Measurements from ENCODE around the gene COL20A1. TPM values are rescaled to one million over a fixed set of nuclear protein-coding genes. Genes with fewer than 3 reads are reported as not detected.

The COL20A1 gene
- total and polyA plus RNA-seq, 7 donors = 0.07 TPM; not detected in 6

DNA sequence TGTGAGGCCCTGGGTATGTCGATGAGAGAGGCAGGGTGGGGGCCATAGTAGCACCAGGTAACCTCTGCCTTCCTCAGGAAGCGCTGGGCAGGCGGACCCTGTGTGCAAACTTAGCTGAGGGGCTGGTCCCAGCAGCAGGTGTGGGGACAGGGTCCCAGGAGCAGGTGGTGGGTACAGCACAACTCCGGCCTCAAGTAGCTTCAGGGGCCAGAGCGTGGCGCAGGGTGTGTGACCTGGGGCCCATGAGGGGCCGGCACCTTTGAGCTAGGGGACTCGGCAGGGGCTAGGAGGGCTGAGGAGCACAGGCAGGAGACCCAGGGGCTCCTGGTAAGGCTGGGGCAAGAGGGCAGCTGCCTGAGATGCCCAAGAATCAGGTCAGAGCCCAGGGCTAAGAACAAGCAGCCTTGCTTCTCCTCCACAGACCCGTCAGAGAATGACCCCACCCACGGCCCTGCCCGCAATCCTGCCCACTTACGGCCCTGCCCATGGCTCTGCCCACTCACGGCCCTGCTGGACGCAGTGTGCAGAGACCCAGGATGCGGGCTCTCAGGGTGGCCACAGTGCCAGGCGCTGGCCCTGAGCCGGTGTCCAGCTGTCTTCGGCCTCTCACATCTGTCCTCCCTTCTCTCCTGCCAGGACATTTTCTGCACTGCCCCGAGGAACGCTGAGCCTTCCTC lies 37.2 kb downstream of the COL20A1 start:
- peaks cover 0 to 79% (median 28%) of the 10 kb centered on the region in 3 donors for H3K27me3 ChIP-seq
- WGBS, 2 donors = 63 to 80% methylated on average over 20 of the region's 20 CpGs
- intact Hi-C loops (cut with DNase I) = no loop called here
- no peaks in the 10 kb centered on the region for H3K4me1 ChIP-seq
- H3K27ac ChIP-seq = no peak overlapping the region
- H3K9me3 ChIP-seq = peaks cover 0 to 4% (median 0%) of the 10 kb centered on the region in 4 donors
- H3K36me3 ChIP-seq = no peaks in the 10 kb centered on the region
- no peak for DNase-seq
- TF ChIP-seq POLR2AphosphoS5 (IDR thresholded peaks at IDR 0.05) (no peak), POLR2A (IDR thresholded peaks at IDR 0.05) (no peak), EP300 (IDR thresholded peaks at IDR 0.05) (no peak)
- TF ChIP-seq, protein P1, sequence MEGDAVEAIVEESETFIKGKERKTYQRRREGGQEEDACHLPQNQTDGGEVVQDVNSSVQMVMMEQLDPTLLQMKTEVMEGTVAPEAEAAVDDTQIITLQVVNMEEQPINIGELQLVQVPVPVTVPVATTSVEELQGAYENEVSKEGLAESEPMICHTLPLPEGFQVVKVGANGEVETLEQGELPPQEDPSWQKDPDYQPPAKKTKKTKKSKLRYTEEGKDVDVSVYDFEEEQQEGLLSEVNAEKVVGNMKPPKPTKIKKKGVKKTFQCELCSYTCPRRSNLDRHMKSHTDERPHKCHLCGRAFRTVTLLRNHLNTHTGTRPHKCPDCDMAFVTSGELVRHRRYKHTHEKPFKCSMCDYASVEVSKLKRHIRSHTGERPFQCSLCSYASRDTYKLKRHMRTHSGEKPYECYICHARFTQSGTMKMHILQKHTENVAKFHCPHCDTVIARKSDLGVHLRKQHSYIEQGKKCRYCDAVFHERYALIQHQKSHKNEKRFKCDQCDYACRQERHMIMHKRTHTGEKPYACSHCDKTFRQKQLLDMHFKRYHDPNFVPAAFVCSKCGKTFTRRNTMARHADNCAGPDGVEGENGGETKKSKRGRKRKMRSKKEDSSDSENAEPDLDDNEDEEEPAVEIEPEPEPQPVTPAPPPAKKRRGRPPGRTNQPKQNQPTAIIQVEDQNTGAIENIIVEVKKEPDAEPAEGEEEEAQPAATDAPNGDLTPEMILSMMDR (IDR thresholded peaks at IDR 0.05) = no peak
- no peak overlapping the region for H3K4me3 ChIP-seq

DNA sequence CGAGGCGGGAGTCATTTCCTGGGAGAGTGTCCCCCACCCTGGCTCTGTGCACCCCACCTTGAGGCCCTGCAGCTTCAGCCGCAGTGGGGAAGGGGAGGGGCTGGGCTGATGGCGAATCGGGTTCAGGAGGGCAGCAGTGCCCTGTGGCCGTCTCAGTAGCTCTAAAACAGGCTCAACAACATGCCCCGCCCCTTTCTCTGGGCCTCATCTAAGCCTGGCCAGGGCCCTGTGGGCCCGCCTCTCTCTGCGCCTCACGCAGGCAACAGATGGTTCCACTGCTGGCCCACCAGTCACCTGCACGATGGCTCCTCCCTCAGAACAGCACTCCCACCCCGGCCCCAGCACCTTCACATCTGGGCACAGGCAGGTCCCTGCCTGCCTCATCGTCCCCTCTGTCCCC lies 38.0 kb downstream of the COL20A1 start:
- 27 to 57% methylated on average over 13 of the region's 13 CpGs for WGBS, 2 donors
- H3K36me3 ChIP-seq = no peaks in the 10 kb centered on the region
- peaks cover 0 to 77% (median 28%) of the 10 kb centered on the region in 3 donors for H3K27me3 ChIP-seq
- no peak overlapping the region for H3K4me3 ChIP-seq
- peaks cover 0 to 4% (median 0%) of the 10 kb centered on the region in 4 donors for H3K9me3 ChIP-seq
- no peak for DNase-seq
- intact Hi-C loops (cut with DNase I) = no loop called here
- no peaks in the 10 kb centered on the region for H3K4me1 ChIP-seq
- no peak for TF ChIP-seq POLR2A (IDR thresholded peaks at IDR 0.05)
- TF ChIP-seq, protein P1 (IDR thresholded peaks at IDR 0.05) = no peak
- no peak for TF ChIP-seq POLR2AphosphoS5 (IDR thresholded peaks at IDR 0.05)
- TF ChIP-seq EP300 (IDR thresholded peaks at IDR 0.05) = no peak
- H3K27ac ChIP-seq = no peak overlapping the region

DNA sequence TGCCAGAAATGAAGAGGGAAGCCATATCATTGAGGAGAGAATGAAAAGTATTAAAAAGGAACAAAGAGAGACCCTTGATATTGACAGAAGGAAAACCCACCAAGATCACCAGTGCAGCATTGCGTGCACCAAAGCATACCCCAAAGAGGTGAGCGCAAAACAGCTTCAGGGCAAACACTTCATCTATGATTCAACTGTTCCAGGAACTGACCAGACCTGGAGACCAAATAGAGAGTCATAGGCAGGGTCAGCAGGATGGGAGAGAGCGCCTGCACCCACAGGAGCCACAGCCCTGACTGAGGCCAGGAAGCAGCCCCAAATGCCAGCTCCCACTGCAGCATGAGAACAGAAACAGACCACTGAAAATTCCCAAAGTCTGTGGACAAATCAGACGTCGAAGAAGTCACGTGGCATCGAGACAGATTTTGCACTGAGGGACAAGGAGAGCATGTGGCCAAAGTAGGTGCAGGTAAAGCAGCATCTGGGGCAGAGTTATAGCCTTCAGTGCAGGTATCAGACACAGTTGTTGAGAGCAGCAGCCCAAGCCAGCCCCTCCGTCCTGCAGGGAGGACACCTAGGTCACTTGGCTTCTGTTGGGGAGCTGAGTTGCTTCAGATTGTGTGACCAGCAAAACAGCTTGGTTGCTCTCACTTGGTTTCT lies 38.9 kb downstream of the COL20A1 start:
- peaks cover 0 to 4% (median 0%) of the 10 kb centered on the region in 4 donors for H3K9me3 ChIP-seq
- no peaks in the 10 kb centered on the region for H3K4me1 ChIP-seq
- H3K27me3 ChIP-seq = peaks cover 0 to 81% (median 28%) of the 10 kb centered on the region in 3 donors
- TF ChIP-seq POLR2A (IDR thresholded peaks at IDR 0.05) (no peak), EP300 (IDR thresholded peaks at IDR 0.05) (no peak), POLR2AphosphoS5 (IDR thresholded peaks at IDR 0.05) (no peak)
- TF ChIP-seq, protein P1 (IDR thresholded peaks at IDR 0.05) = no peak
- no peak for DNase-seq
- no peaks in the 10 kb centered on the region for H3K36me3 ChIP-seq
- intact Hi-C loops (cut with DNase I) = no loop called here
- no peak overlapping the region for H3K27ac ChIP-seq
- no peak overlapping the region for H3K4me3 ChIP-seq
- WGBS, 2 donors = 93 to 95% methylated on average over 8 of the region's 8 CpGs

DNA sequence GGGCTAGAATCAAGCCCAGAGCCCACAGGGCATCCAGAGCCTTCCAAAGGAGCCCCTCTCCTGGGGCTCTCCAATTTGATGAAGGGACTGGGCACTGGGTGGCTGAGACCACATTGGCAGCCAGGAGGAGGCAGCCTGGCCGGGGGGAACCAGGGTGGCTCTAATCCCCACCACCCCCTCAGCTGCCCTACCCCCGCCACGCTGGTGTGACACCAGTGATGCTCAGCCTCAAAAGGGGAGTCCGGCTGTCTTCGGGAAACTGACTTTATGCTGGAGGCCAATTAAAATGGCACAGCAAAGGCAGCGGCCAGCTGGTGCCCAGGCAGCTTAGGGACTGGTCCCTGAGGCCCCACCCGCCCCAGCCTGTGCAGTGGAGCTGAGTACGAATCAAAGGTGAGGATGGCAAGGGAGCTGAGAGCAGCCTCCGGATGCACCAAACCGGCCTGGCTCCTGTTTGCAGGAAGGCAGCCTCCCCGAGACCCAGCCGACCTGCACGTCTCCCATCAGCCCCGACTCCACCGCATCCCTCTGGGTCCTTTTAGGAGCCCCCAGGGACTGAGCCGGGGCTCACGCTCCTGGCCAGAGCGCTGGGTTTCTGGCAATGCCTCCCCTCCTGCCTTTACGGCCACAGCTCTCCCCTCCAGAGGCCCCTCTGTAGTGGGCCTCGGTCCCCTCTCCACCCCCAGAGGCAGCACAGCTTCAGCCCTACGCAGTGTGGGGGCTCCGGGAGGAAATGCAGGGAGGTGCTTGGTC lies 39.7 kb downstream of the COL20A1 start:
- Histone ChIP-seq H3K36me3 (no peaks in the 10 kb centered on the region), H3K27ac (no peak overlapping the region), H3K4me3 (no peak overlapping the region), H3K9me3 (peaks cover 0 to 4% (median 0%) of the 10 kb centered on the region in 4 donors), H3K27me3 (peaks cover 0 to 84% (median 28%) of the 10 kb centered on the region in 3 donors), H3K4me1 (no peaks in the 10 kb centered on the region)
- no peak for DNase-seq
- TF ChIP-seq EP300 (IDR thresholded peaks at IDR 0.05) = no peak
- TF ChIP-seq, protein P1 (IDR thresholded peaks at IDR 0.05) = no peak
- no peak for TF ChIP-seq POLR2AphosphoS5 (IDR thresholded peaks at IDR 0.05)
- no peak for TF ChIP-seq POLR2A (IDR thresholded peaks at IDR 0.05)
- 85 to 88% methylated on average over 22 of the region's 22 CpGs for WGBS, 2 donors
- intact Hi-C loops (cut with DNase I) = no loop called here

Data from sigmoid colon (tissue), 7 donors.